CD14-positive monocyte (primary cell): ENCODE results near the gene ELOB. TPM values are rescaled to one million over a fixed set of nuclear protein-coding genes. Genes with fewer than 3 reads are reported as not detected.

ENCODE experiments used
- DNase-seq, 3 donors: peaks; one replicate each; pipeline ENCODE4 v3.0.0-alpha.2; 2011 to 2022
- H2AFZ ChIP-seq: 2 replicates; pipeline ENCODE4 v1.6.0; 2012; ENCODE audit warnings: mild to moderate bottlenecking, low read depth, low read length, inconsistent platforms; ENCODE audit not compliant: insufficient read depth, poor library complexity, severe bottlenecking
- H3K27ac ChIP-seq, 2 donors: 1 replicate in 1 of 2; 2 replicates in 1 of 2; pipeline ENCODE4 v1.5.1; 2012 to 2013; ENCODE audit warnings: low read length in 2 of 2, control low read depth in 1 of 2, inconsistent platforms in 1 of 2, low read depth in 1 of 2, mild to moderate bottlenecking in 1 of 2
- H3K27me3 ChIP-seq, 2 donors: one replicate each; pipeline versions ENCODE4 v1.6.0 to v1.6.1; 2011 to 2013; ENCODE audit warnings: low read length in 2 of 2; ENCODE audit not compliant: control insufficient read depth in 2 of 2, insufficient read depth in 2 of 2
- H3K36me3 ChIP-seq, 2 donors: replicated peaks in 1 of 2; 1 replicate in 1 of 2; 2 replicates in 1 of 2; pipeline versions ENCODE4 v1.5.1 to v1.6.1; 2012 to 2013; ENCODE audit warnings: low read length in 2 of 2, control low read depth in 1 of 2, inconsistent platforms in 1 of 2, mild to moderate bottlenecking in 1 of 2; ENCODE audit not compliant: insufficient read depth in 2 of 2, control insufficient read depth in 1 of 2
- H3K4me1 ChIP-seq, 2 donors: 1 replicate in 1 of 2; 2 replicates in 1 of 2; pipeline versions ENCODE4 v1.5.1 to v1.6.1; 2012 to 2013; ENCODE audit warnings: low read length in 2 of 2, control low read depth in 1 of 2, inconsistent platforms in 1 of 2, mild to moderate bottlenecking in 1 of 2, moderate library complexity in 1 of 2; ENCODE audit not compliant: insufficient read depth in 2 of 2, control insufficient read depth in 1 of 2
- H3K4me2 ChIP-seq: replicated peaks from 2 replicates; pipeline ENCODE3; 2012; ENCODE audit warnings: low read length, moderate library complexity, mild to moderate bottlenecking; ENCODE audit not compliant: poor library complexity, severe bottlenecking; ENCODE audit errors: extremely low read depth
- H3K4me3 ChIP-seq, 3 experiments: fragments of 200-600 bp in 1 of 3; sonication (generic) in 1 of 3; replicated peaks in 1 of 3; 1 replicate in 2 of 3; 2 replicates in 1 of 3; pipeline ENCODE4 v1.5.1; 2011 to 2013; ENCODE audit warnings: low read length in 3 of 3, mild to moderate bottlenecking in 3 of 3, control low read depth in 2 of 3, low read depth in 2 of 3, inconsistent platforms in 1 of 3, moderate library complexity in 1 of 3
- H3K79me2 ChIP-seq: 2 replicates; pipeline ENCODE4 v1.6.0; 2012; ENCODE audit warnings: mild to moderate bottlenecking, control low read depth, inconsistent platforms, low read length, moderate library complexity; ENCODE audit not compliant: insufficient read depth
- H3K9ac ChIP-seq: 2 replicates; pipeline ENCODE4 v1.6.0; 2017; ENCODE audit warnings: low read length, mild to moderate bottlenecking; ENCODE audit not compliant: insufficient read depth, poor library complexity, severe bottlenecking
- H3K9me3 ChIP-seq, 2 donors: replicated peaks in 1 of 2; 1 replicate in 1 of 2; 2 replicates in 1 of 2; pipeline versions ENCODE4 v1.5.1 to v1.6.1; 2012 to 2013; ENCODE audit warnings: low read length in 2 of 2, control low read depth in 1 of 2; ENCODE audit not compliant: control insufficient read depth in 1 of 2, insufficient read depth in 1 of 2
- H4K20me1 ChIP-seq: 2 replicates; pipeline ENCODE4 v1.6.0; 2012; ENCODE audit warnings: mild to moderate bottlenecking, low read length, control low read depth, moderate library complexity; ENCODE audit not compliant: insufficient read depth
- H3K27ac Mint-ChIP-seq, 7 donors: one replicate each; pipeline ENCODE4 v1.8.0; 2020; ENCODE audit warnings: mild to moderate bottlenecking in 7 of 7, mixed read lengths in 7 of 7, moderate library complexity in 6 of 7, inconsistent platforms in 2 of 7
- H3K27me3 Mint-ChIP-seq, 3 donors: one replicate each; pipeline ENCODE4 v1.8.0; 2021 to 2022; ENCODE audit warnings: low read depth in 3 of 3, mild to moderate bottlenecking in 3 of 3, mixed read lengths in 3 of 3, moderate library complexity in 3 of 3, inconsistent platforms in 1 of 3
- H3K36me3 Mint-ChIP-seq, 2 donors: one replicate each; pipeline ENCODE4 v1.8.0; 2020; ENCODE audit warnings: mixed read lengths in 2 of 2, inconsistent platforms in 1 of 2, mild to moderate bottlenecking in 1 of 2
- H3K4me1 Mint-ChIP-seq: one replicate; pipeline ENCODE4 v1.8.0; 2020; ENCODE audit warnings: mild to moderate bottlenecking, mixed read lengths
- H3K4me3 Mint-ChIP-seq, 2 donors: one replicate each; pipeline ENCODE4 v1.8.0; 2020; ENCODE audit warnings: mild to moderate bottlenecking in 2 of 2, mixed read lengths in 2 of 2, moderate library complexity in 1 of 2
- H3K9me3 Mint-ChIP-seq, 7 donors: one replicate each; pipeline ENCODE4 v1.8.0; 2020 to 2022; ENCODE audit warnings: mixed read lengths in 7 of 7, mild to moderate bottlenecking in 6 of 7, moderate library complexity in 6 of 7, inconsistent platforms in 2 of 7
- WGBS: methylation state at CpG from one replicate; pipeline ENCODE4 v1.1.5; 2013; ENCODE audit warnings: missing lambda C conversion rate; ENCODE audit not compliant: insufficient coverage; 5-methylcytosine and 5-hydroxymethylcytosine counted together
- intact Hi-C, 2 donors: fragments of 100-400 bp; cut with micrococcal nuclease; formaldehyde crosslinking; loops; one replicate each; pipeline versions ENCODE4 v1.15.0 to v1.15.1; 2023
- polyA plus RNA-seq, 3 donors: library from polyadenylated mRNA; depleted of rRNA in 1 of 3; unstranded in 2 of 3; stranded (reverse) in 1 of 3; fragments of 300-500 nt in 2 of 3; fragments of >200 nt in 1 of 3; fragmentation: Illumina TruSeq in 2 of 3; gene quantifications; 1 replicate in 2 of 3; 2 replicates in 1 of 3; pipeline ENCODE4 v1.2.3, GENCODE V29; 2012 to 2021
- TF ChIP-seq, protein P1 (sequence below): fragments of 200-600 bp; IDR thresholded peaks from one replicate; pipeline ENCODE4 v1.8.0; 2022; ENCODE audit warnings: antibody characterized with exemption, mild to moderate bottlenecking

ELOB gene
- polyA plus RNA-seq, 3 donors: 150 to 405 (median 363) TPM

DNA sequence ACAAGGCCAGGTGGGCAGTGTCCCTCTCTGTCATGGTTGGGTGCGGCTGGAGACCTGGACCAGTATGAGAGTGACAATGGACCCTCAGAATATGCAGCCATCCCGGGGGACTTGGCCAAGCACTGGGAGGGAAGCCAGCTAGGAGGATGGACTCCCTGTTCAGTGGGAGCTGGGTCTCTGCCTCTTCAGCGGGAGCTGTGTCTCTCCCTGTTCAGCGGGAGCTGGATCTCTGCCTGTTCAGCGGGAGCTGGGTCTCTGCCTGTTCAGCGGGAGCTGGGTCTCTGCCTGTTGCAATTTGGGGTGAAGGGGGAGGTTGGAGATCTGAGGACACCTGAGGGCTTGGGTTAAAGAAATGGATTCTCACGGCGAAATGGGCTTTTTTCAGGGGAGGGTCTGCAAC is 14.1 kb upstream of the ELOB start:
- Histone ChIP-seq H3K79me2 (no peaks in the 10 kb centered on the region), H3K36me3 (no peaks in the 10 kb centered on the region), H3K4me2 (no peak overlapping the region), H3K27me3 (peaks cover 2 to 22% of the 10 kb centered on the region in 2 donors), H3K27ac (no peak overlapping the region), H3K9me3 (no peaks in the 10 kb centered on the region), H4K20me1 (no peaks in the 10 kb centered on the region), H3K4me3 (no peak overlapping the region), H3K4me1 (peaks cover 45 to 50% of the 10 kb centered on the region in 2 donors), H2AFZ (no peak overlapping the region), H3K9ac (no peak overlapping the region)
- intact Hi-C loops: no loop called here
- no peak for DNase-seq
- H3K36me3 Mint-ChIP-seq: peaks cover 0 to 2% of the 10 kb centered on the region in 2 donors
- TF ChIP-seq, protein P1, sequence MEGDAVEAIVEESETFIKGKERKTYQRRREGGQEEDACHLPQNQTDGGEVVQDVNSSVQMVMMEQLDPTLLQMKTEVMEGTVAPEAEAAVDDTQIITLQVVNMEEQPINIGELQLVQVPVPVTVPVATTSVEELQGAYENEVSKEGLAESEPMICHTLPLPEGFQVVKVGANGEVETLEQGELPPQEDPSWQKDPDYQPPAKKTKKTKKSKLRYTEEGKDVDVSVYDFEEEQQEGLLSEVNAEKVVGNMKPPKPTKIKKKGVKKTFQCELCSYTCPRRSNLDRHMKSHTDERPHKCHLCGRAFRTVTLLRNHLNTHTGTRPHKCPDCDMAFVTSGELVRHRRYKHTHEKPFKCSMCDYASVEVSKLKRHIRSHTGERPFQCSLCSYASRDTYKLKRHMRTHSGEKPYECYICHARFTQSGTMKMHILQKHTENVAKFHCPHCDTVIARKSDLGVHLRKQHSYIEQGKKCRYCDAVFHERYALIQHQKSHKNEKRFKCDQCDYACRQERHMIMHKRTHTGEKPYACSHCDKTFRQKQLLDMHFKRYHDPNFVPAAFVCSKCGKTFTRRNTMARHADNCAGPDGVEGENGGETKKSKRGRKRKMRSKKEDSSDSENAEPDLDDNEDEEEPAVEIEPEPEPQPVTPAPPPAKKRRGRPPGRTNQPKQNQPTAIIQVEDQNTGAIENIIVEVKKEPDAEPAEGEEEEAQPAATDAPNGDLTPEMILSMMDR: no peak
- no peak overlapping the region for H3K4me3 Mint-ChIP-seq
- peaks cover 60% of the 10 kb centered on the region for H3K4me1 Mint-ChIP-seq
- H3K27ac Mint-ChIP-seq: no peak overlapping the region
- peaks cover 26 to 32% (median 28%) of the 10 kb centered on the region in 3 donors for H3K27me3 Mint-ChIP-seq
- WGBS: 88% methylated on average over 6 of the region's 8 CpGs
- H3K9me3 Mint-ChIP-seq: peaks cover 0 to 2% (median 0%) of the 10 kb centered on the region in 7 donors

- intact Hi-C loops: no loop called here
- no peaks in the 10 kb centered on the region for H3K9me3 ChIP-seq
- no peak overlapping the region for H3K9ac ChIP-seq
- no peak overlapping the region for H3K27ac ChIP-seq
- peaks cover 6 to 28% of the 10 kb centered on the region in 2 donors for H3K27me3 ChIP-seq
- Mint-ChIP-seq H3K27ac (peak overlapping the region in 1 of 7 donors; percentile 20), H3K4me1 (peaks cover 58% of the 10 kb centered on the region), H3K27me3 (peaks cover 28 to 37% (median 34%) of the 10 kb centered on the region in 3 donors), H3K36me3 (peaks cover 0 to 3% of the 10 kb centered on the region in 2 donors), H3K9me3 (peaks cover 0 to 4% (median 0%) of the 10 kb centered on the region in 7 donors), H3K4me3 (no peak overlapping the region)
- H2AFZ ChIP-seq: no peak overlapping the region
- no peak for DNase-seq
- WGBS: 88% methylated on average over 3 of the region's 5 CpGs
- TF ChIP-seq, protein P1: no peak
- no peak overlapping the region for H3K4me3 ChIP-seq
- no peaks in the 10 kb centered on the region for H4K20me1 ChIP-seq
- no peak overlapping the region for H3K4me2 ChIP-seq
- H3K4me1 ChIP-seq: peaks cover 45 to 50% of the 10 kb centered on the region in 2 donors
- H3K36me3 ChIP-seq: no peaks in the 10 kb centered on the region
- H3K79me2 ChIP-seq: no peaks in the 10 kb centered on the region
Observed at GRCh38 chr16:2790631-2791030, 13.6 kb upstream of the ELOB start.
